ENCODE data around the gene CD34. TPM values are rescaled to one million over a fixed set of nuclear protein-coding genes. Genes with fewer than 3 reads are reported as not detected.

The CD34 gene
- total RNA-seq, 1 experiment from 2014 or later: not detected

- ChIA-PET POLR2A (ENCODE audit: low non-redundant PET) (no interaction called here), CTCF (no interaction called here)
- Histone ChIP-seq H3K27me3 (replicated peaks; ENCODE audit: insufficient read depth, low read depth, low read length, poor library complexity) (peaks cover 59% of the 10 kb centered on the region), H3K4me1 (ENCODE audit: insufficient read depth, low read length, poor library complexity, severe bottlenecking) (no peaks in the 10 kb centered on the region), H3K4me3 (ENCODE audit: low read depth, low read length, poor library complexity, severe bottlenecking) (no peak overlapping the region), H3K36me3 (ENCODE audit: insufficient read depth, low read length, poor library complexity, severe bottlenecking) (no peaks in the 10 kb centered on the region), H3K27ac (ENCODE audit: low read depth, low read length, poor library complexity, severe bottlenecking) (no peak overlapping the region), H3K9me3 (ENCODE audit: low read depth, low read length, poor library complexity, severe bottlenecking) (no peaks in the 10 kb centered on the region)
- no peak for DNase-seq (ENCODE audit: low spot score)
- intact Hi-C loops (cut with micrococcal nuclease; ENCODE audit: unreplicated experiment): no loop called here
- TF ChIP-seq CTCF (conservative IDR thresholded peaks at IDR 0.05; ENCODE audit: low read depth, low read length) (no peak), EZH2 (IDR thresholded peaks at IDR 0.05; ENCODE audit: borderline replicate concordance, low read depth, low read length, poor library complexity, severe bottlenecking) (no peak)
- BruUV-seq (replicated peaks): no TSS peak
These were observed 27.1 kb upstream of the CD34 start for GRCh38 chr1:207938016-207938415.

- DNase-seq (ENCODE audit: low spot score): no peak
- ChIA-PET CTCF (no interaction called here), POLR2A (ENCODE audit: low non-redundant PET) (no interaction called here)
- BruUV-seq (replicated peaks): no TSS peak
- Histone ChIP-seq H3K27me3 (replicated peaks; ENCODE audit: insufficient read depth, low read depth, low read length, poor library complexity) (peaks cover 62% of the 10 kb centered on the region), H3K4me3 (ENCODE audit: low read depth, low read length, poor library complexity, severe bottlenecking) (no peak overlapping the region), H3K27ac (ENCODE audit: low read depth, low read length, poor library complexity, severe bottlenecking) (no peak overlapping the region), H3K9me3 (ENCODE audit: low read depth, low read length, poor library complexity, severe bottlenecking) (no peaks in the 10 kb centered on the region), H3K36me3 (ENCODE audit: insufficient read depth, low read length, poor library complexity, severe bottlenecking) (no peaks in the 10 kb centered on the region), H3K4me1 (ENCODE audit: insufficient read depth, low read length, poor library complexity, severe bottlenecking) (no peaks in the 10 kb centered on the region)
- TF ChIP-seq EZH2 (IDR thresholded peaks at IDR 0.05; ENCODE audit: borderline replicate concordance, low read depth, low read length, poor library complexity, severe bottlenecking): no peak
- no peak for TF ChIP-seq CTCF (conservative IDR thresholded peaks at IDR 0.05; ENCODE audit: low read depth, low read length)
- intact Hi-C loops (cut with micrococcal nuclease; ENCODE audit: unreplicated experiment): no loop called here
These were observed 26.3 kb upstream of the CD34 start for GRCh38 chr1:207937204-207937603.

GRCh38 chr1:207935166-207935583 is 24.2 kb upstream of the CD34 start:
- TF ChIP-seq EZH2 (IDR thresholded peaks at IDR 0.05; ENCODE audit: borderline replicate concordance, low read depth, low read length, poor library complexity, severe bottlenecking) (no peak), CTCF (conservative IDR thresholded peaks at IDR 0.05; ENCODE audit: low read depth, low read length) (no peak)
- DNase-seq (ENCODE audit: low spot score): no peak
- Histone ChIP-seq H3K4me1 (ENCODE audit: insufficient read depth, low read length, poor library complexity, severe bottlenecking) (no peaks in the 10 kb centered on the region), H3K36me3 (ENCODE audit: insufficient read depth, low read length, poor library complexity, severe bottlenecking) (no peaks in the 10 kb centered on the region), H3K9me3 (ENCODE audit: low read depth, low read length, poor library complexity, severe bottlenecking) (no peaks in the 10 kb centered on the region), H3K27me3 (replicated peaks; ENCODE audit: insufficient read depth, low read depth, low read length, poor library complexity) (peaks cover 54% of the 10 kb centered on the region), H3K4me3 (ENCODE audit: low read depth, low read length, poor library complexity, severe bottlenecking) (no peak overlapping the region), H3K27ac (ENCODE audit: low read depth, low read length, poor library complexity, severe bottlenecking) (no peak overlapping the region)
- CTCF ChIA-PET: no interaction called here
- intact Hi-C loops (cut with micrococcal nuclease; ENCODE audit: unreplicated experiment): no loop called here
- no TSS peak for BruUV-seq (replicated peaks)
- POLR2A ChIA-PET (ENCODE audit: low non-redundant PET): no interaction called here

Data from A673 (cell line).